ENCODE measurements around the gene NKD1.

The NKD1 gene

GRCh38 chr16:50599494-50599893, 51.3 kb downstream of the NKD1 start:
- Histone ChIP-seq H2AFZ (ENCODE audit: low read depth, low read length) (no peak overlapping the region), H3K4me3 (ENCODE audit: low read length) (no peak overlapping the region), H3K27me3 (ENCODE audit: insufficient read depth, low read length) (no peaks in the 10 kb centered on the region), H3K4me1 (ENCODE audit: insufficient read depth, low read length) (no peaks in the 10 kb centered on the region), H3K9me3 (ENCODE audit: low read length) (no peaks in the 10 kb centered on the region), H3K36me3 (ENCODE audit: insufficient read depth, low read length) (no peaks in the 10 kb centered on the region)

GRCh38 chr16:50600582-50601283, 52.5 kb downstream of the NKD1 start:
- no peaks in the 10 kb centered on the region for H3K36me3 ChIP-seq (ENCODE audit: insufficient read depth, low read length)
- H2AFZ ChIP-seq (ENCODE audit: low read depth, low read length) = no peak overlapping the region
- no peaks in the 10 kb centered on the region for H3K4me1 ChIP-seq (ENCODE audit: insufficient read depth, low read length)
- no peaks in the 10 kb centered on the region for H3K9me3 ChIP-seq (ENCODE audit: low read length)
- no peaks in the 10 kb centered on the region for H3K27me3 ChIP-seq (ENCODE audit: insufficient read depth, low read length)
- H3K4me3 ChIP-seq (ENCODE audit: low read length) = no peak overlapping the region

DNA sequence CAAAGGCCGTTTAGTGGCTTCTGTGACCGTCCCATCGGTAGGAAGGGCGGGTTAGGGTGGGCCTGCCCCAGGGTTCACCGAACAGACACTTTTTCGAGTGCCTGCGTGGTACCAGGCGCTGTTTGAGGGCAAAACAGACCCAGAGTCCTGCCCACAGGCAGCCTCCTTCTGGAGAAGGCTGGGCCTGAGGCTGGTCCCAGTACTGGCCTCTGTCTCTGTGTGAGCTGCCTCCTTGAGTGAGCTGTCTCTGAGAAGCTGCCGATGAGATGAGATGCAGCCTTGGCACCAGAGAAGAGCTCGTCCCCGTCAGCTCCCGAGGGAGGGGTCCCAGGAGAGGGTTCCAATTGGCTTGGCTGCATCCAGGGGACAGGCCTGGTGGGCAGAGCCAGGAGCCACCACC, 53.1 kb downstream of the NKD1 start:
- Histone ChIP-seq H3K36me3 (ENCODE audit: insufficient read depth, low read length) (no peaks in the 10 kb centered on the region), H3K9me3 (ENCODE audit: low read length) (no peaks in the 10 kb centered on the region), H3K4me1 (ENCODE audit: insufficient read depth, low read length) (no peaks in the 10 kb centered on the region), H2AFZ (ENCODE audit: low read depth, low read length) (no peak overlapping the region), H3K4me3 (ENCODE audit: low read length) (no peak overlapping the region), H3K27me3 (ENCODE audit: insufficient read depth, low read length) (no peaks in the 10 kb centered on the region)

DNA sequence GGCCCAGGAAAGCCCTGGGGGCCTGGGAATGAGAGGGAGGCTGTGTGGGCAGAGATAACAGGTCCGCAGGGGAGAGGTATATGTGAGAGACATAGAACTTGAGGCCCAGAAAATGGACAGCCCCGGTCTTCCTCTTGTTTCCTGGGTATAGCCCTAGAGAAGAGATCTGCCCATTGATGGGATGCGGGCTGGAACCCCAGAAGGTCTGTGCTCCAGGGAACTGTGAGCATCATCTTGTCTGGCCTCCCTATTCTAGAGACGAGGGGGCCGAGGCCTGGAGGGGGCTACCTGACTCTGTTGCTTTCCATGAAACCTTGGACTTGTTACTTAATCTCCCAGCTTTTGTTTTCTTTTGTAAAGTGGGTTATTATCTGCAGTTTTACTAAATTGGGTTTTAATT, 53.9 kb downstream of the NKD1 start:
- Histone ChIP-seq H3K36me3 (ENCODE audit: insufficient read depth, low read length) (no peaks in the 10 kb centered on the region), H3K4me1 (ENCODE audit: insufficient read depth, low read length) (no peaks in the 10 kb centered on the region)

GRCh38 chr16:50602531-50603205, 54.5 kb downstream of the NKD1 start:
- H3K36me3 ChIP-seq (ENCODE audit: insufficient read depth, low read length) = no peaks in the 10 kb centered on the region
- H3K27me3 ChIP-seq (ENCODE audit: insufficient read depth, low read length) = no peaks in the 10 kb centered on the region
- no peaks in the 10 kb centered on the region for H3K4me1 ChIP-seq (ENCODE audit: insufficient read depth, low read length)
- H3K9me3 ChIP-seq (ENCODE audit: low read length) = no peaks in the 10 kb centered on the region
- no peak overlapping the region for H3K4me3 ChIP-seq (ENCODE audit: low read length)
- no peak overlapping the region for H2AFZ ChIP-seq (ENCODE audit: low read depth, low read length)

More for the DNA sequence above, 53.9 kb downstream of the NKD1 start:
- H2AFZ ChIP-seq (ENCODE audit: low read depth, low read length) = no peak overlapping the region
- no peaks in the 10 kb centered on the region for H3K9me3 ChIP-seq (ENCODE audit: low read length)
- H3K4me3 ChIP-seq (ENCODE audit: low read length) = no peak overlapping the region
- no peaks in the 10 kb centered on the region for H3K27me3 ChIP-seq (ENCODE audit: insufficient read depth, low read length)

DNA sequence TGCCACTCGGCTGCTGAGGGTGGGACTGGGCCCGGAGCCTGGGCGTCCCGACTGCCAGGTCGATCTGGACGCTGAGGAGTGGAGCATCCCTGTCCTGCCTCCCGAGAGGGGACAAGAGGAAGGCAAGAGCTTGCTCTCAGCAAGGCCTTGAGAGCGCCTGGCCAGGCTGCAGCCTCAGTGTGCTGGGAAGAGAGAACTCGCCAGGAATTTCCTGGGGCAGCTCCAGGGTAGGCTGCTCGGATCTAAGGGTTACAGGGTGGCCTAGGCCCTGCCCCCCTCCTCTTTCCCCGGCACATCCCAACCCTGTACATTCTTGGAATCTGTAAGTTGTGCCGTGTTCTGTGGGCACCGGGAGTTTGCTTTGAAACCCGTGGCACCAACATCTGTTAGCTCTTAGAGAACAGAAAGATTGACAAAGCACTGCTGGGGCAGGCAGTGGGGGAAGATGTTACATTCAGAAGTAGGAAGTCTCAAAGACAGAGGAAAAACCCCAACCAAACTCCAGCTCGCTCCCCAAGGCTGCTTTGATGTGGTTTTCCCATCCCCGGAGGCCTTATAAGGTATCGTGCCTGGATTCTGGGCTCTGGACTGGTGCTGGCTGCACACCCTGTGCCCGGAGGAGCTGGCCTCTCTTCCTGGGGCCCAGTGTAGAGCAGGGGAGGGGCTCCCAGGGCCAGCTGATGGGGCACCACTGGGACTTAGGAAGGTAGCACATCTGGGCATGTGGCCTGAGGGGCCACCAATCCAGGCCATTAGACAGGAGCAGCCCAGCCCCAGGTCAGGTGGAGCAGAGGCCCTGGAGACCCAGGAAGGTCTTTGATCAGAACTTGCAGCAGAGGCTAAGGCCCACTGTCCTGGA, 55.2 kb downstream of the NKD1 start:
- Histone ChIP-seq H2AFZ (ENCODE audit: low read depth, low read length) (no peak overlapping the region), H3K9me3 (ENCODE audit: low read length) (no peaks in the 10 kb centered on the region), H3K4me3 (ENCODE audit: low read length) (no peak overlapping the region), H3K36me3 (ENCODE audit: insufficient read depth, low read length) (no peaks in the 10 kb centered on the region), H3K4me1 (ENCODE audit: insufficient read depth, low read length) (no peaks in the 10 kb centered on the region), H3K27me3 (ENCODE audit: insufficient read depth, low read length) (no peaks in the 10 kb centered on the region)

DNA sequence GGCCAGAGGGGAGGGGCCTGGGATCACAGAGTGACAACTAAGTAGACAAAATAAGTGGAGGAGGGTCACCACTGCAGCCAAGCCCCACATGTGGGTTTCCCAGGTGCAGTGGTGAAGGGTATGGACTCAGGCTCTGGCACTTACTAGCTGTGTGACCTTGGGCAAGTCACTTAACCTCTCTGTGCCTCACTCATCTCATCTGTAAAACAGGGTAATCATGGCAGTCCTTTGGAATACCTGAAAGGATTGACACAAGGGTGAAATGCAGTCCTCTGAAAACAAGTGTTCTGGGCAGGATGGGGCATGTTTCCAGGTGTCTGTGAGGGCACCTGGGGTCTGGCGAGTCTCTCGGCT, 55.8 kb downstream of the NKD1 start:
- Histone ChIP-seq H3K9me3 (ENCODE audit: low read length) (no peaks in the 10 kb centered on the region), H2AFZ (ENCODE audit: low read depth, low read length) (no peak overlapping the region), H3K4me1 (ENCODE audit: insufficient read depth, low read length) (no peaks in the 10 kb centered on the region), H3K4me3 (ENCODE audit: low read length) (no peak overlapping the region), H3K27me3 (ENCODE audit: insufficient read depth, low read length) (no peaks in the 10 kb centered on the region), H3K36me3 (ENCODE audit: insufficient read depth, low read length) (no peaks in the 10 kb centered on the region)

- Histone ChIP-seq H3K36me3 (ENCODE audit: insufficient read depth, low read length) (no peaks in the 10 kb centered on the region), H3K4me1 (ENCODE audit: insufficient read depth, low read length) (no peaks in the 10 kb centered on the region), H3K4me3 (ENCODE audit: low read length) (no peak overlapping the region), H2AFZ (ENCODE audit: low read depth, low read length) (no peak overlapping the region), H3K27me3 (ENCODE audit: insufficient read depth, low read length) (no peaks in the 10 kb centered on the region), H3K9me3 (ENCODE audit: low read length) (no peaks in the 10 kb centered on the region)
These were observed 56.4 kb downstream of the NKD1 start for GRCh38 chr16:50604610-50605009.

- no peak overlapping the region for H3K4me3 ChIP-seq (ENCODE audit: low read length)
- no peaks in the 10 kb centered on the region for H3K4me1 ChIP-seq (ENCODE audit: insufficient read depth, low read length)
- H3K36me3 ChIP-seq (ENCODE audit: insufficient read depth, low read length) = no peaks in the 10 kb centered on the region
- H2AFZ ChIP-seq (ENCODE audit: low read depth, low read length) = no peak overlapping the region
- H3K27me3 ChIP-seq (ENCODE audit: insufficient read depth, low read length) = no peaks in the 10 kb centered on the region
- H3K9me3 ChIP-seq (ENCODE audit: low read length) = no peaks in the 10 kb centered on the region
These were observed 57.7 kb downstream of the NKD1 start for GRCh38 chr16:50605733-50606430.

DNA sequence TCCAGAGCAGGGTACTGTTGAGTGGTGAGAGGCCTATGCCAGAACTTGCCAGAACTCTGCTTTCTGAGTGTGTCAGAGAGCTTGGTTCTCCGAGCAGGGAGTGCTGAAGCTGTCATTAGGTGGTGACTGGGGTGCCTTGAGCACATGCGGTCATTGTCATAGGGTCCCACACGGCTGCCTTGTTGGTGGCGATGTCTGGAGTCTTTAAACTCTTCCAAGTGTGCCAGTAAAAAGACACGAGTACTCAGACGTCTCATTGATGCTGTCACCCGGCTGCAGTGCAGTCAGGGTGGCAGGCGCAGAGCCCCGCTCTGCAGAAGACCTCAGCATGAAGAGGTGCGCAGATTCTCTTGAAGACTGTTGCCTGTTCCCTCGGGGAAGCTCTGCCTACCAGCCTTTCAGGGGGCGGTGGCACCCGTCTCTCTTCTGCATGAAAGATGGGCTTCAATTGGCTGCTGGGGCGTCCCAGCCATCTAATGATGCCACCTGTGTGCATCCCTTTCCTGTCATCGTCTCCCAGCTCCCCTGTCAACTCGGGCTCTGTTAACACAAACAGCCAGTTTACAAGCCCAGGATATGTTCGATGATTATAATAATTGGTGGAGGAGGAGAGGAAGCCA, 58.3 kb downstream of the NKD1 start:
- Histone ChIP-seq H3K36me3 (ENCODE audit: insufficient read depth, low read length) (no peaks in the 10 kb centered on the region), H3K4me1 (ENCODE audit: insufficient read depth, low read length) (no peaks in the 10 kb centered on the region), H3K27me3 (ENCODE audit: insufficient read depth, low read length) (no peaks in the 10 kb centered on the region), H2AFZ (ENCODE audit: low read depth, low read length) (no peak overlapping the region), H3K4me3 (ENCODE audit: low read length) (no peak overlapping the region), H3K9me3 (ENCODE audit: low read length) (no peaks in the 10 kb centered on the region)

- H3K4me3 ChIP-seq (ENCODE audit: low read length) = no peak overlapping the region
- H3K36me3 ChIP-seq (ENCODE audit: insufficient read depth, low read length) = no peaks in the 10 kb centered on the region
- H2AFZ ChIP-seq (ENCODE audit: low read depth, low read length) = no peak overlapping the region
- no peaks in the 10 kb centered on the region for H3K27me3 ChIP-seq (ENCODE audit: insufficient read depth, low read length)
- H3K4me1 ChIP-seq (ENCODE audit: insufficient read depth, low read length) = no peaks in the 10 kb centered on the region
- H3K9me3 ChIP-seq (ENCODE audit: low read length) = no peaks in the 10 kb centered on the region
These were observed 58.8 kb downstream of the NKD1 start for GRCh38 chr16:50607051-50607431.

GRCh38 chr16:50607447-50607846, 59.3 kb downstream of the NKD1 start:
- Histone ChIP-seq H3K4me1 (ENCODE audit: insufficient read depth, low read length) (no peaks in the 10 kb centered on the region), H3K36me3 (ENCODE audit: insufficient read depth, low read length) (no peaks in the 10 kb centered on the region), H3K27me3 (ENCODE audit: insufficient read depth, low read length) (no peaks in the 10 kb centered on the region), H3K9me3 (ENCODE audit: low read length) (no peaks in the 10 kb centered on the region), H3K4me3 (ENCODE audit: low read length) (no peak overlapping the region), H2AFZ (ENCODE audit: low read depth, low read length) (no peak overlapping the region)

Measured in neuron (in vitro differentiated cells).